Vagina (tissue), 2 donors: ENCODE measurements around the gene MBTPS1.

ENCODE experiments used
- CTCF ChIP-seq, 3 experiments: fragments of 450-650 bp in 2 of 3; fragments of 200-600 bp in 1 of 3; sonication (generic) in 1 of 3; IDR thresholded peaks; one replicate each; pipeline ENCODE4 v1.5.1; 2017 to 2019; ENCODE audit warnings: antibody characterized with exemption in 3 of 3, mild to moderate bottlenecking in 2 of 3, moderate library complexity in 2 of 3
- POLR2A ChIP-seq, 2 donors: fragments of 450-650 bp; IDR thresholded peaks; one replicate each; pipeline ENCODE4 v1.6.1; 2017; ENCODE audit warnings: antibody characterized with exemption in 2 of 2, mild to moderate bottlenecking in 2 of 2, moderate library complexity in 2 of 2
- POLR2AphosphoS5 ChIP-seq, 2 donors: sonication (generic); formaldehyde crosslinking; IDR thresholded peaks; one replicate each; pipeline ENCODE4 v1.9.0; 2017; ENCODE audit warnings: antibody characterized with exemption in 2 of 2, mild to moderate bottlenecking in 2 of 2, low read depth in 1 of 2; ENCODE audit not compliant: insufficient read depth in 1 of 2

DNA sequence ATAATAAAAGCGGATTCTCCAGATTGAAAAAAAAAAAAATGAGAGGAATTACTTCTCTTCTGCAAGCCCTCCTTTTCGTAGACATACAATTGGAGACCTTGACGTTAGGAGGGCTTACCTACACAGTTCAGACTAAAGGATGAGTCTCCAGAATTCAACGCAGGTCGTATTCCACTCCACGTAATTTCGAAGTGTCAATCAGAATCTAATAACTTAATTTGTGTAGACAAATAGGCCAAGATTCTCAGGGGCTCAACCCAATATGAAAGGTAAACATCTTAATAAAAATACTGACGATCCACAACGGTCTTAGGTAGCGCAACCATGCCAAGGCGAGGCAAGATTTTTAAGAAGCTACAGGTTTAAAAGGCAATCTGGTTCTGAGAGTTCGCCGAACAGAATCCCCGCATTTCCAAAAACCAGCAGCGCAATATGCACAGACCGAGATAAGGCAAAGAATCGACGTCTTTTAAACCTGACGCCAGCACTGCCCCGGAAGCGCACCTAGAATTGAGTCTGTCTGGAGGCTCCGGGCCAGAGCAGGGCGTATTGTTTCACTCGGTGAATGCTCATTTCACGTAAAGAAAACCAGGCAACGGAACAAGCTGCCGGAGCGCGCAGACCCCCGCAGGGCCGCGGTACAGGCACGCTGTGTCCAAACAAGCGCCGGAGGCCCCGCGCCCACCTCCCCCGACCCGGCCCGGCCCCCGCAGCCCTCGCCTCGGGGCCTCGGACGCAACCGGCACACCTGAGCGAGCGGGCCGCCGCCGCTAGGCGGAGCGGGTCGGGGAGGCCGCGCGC, 623 bp downstream of the MBTPS1 start:
- TF ChIP-seq CTCF (IDR thresholded peaks at IDR 0.05) (peak in 2 of 3 experiments; percentile 20 to 37), POLR2A (IDR thresholded peaks at IDR 0.05) (no peak), POLR2AphosphoS5 (IDR thresholded peaks at IDR 0.05; ENCODE audit: insufficient read depth in 1 of 2, low read depth in 1 of 2) (no peak)
